Islet of Langerhans (tissue), 1 donor: ENCODE results near the gene AGFG1.
"Not testable (repeated sequence)": the region's sequence is repeated elsewhere in the genome, so short reads cannot be mapped to it uniquely, and the experiment has no call there.

ENCODE experiments used
- FAIRE-seq: peaks from one replicate; lab custom pipeline; 2011; peaks lifted over from hg19 to GRCh38; lab: Jason Lieb, UNC

Gene AGFG1

GRCh38 chr2:227500301-227500630, 28.3 kb downstream of the AGFG1 start:
- no peak for FAIRE-seq

- peak; percentile 81 for FAIRE-seq
Observed at GRCh38 chr2:227503433-227504406, 31.8 kb downstream of the AGFG1 start.

DNA sequence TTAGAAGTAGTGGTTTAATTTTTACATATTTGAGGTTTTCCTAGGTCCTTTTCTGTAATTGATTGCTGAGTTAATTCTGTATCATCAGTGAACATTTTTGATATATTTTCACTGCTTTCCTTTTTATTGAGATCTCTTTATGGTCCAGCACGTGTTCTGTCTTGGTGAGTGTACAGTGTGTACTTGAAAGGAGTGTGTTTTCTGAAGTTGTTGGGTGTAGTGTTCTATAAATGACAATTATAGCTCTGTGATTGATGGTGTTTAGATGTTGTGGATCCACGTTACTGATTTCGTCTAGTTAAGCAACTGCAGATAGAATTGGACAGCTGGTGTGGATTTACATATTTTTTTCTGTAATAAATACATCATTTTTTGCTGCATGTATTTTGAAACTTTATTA, 32.7 kb downstream of the AGFG1 start:
- FAIRE-seq = no peak

GRCh38 chr2:227506456-227506855, 34.5 kb downstream of the AGFG1 start:
- no peak for FAIRE-seq

- FAIRE-seq = no peak
Observed at GRCh38 chr2:227507963-227508362, 36.0 kb downstream of the AGFG1 start.

DNA sequence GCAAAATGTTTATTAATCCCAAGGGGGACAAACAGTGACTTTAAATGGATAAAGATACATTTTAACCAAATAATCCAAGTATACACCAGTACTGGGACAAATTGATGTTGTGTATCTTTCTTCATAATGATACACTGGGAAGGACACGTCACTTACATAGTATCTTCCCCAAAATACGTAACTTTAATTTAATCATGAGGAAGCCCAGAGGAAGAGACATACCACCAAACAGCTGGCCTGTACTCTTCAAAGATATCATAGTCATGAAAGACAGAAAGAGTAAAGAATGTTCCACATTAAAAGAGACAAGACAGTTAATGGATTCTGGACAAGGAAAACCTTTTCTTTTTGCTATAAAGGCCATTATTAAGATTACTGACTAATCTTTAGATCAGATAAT, 37.1 kb downstream of the AGFG1 start:
- FAIRE-seq = peak; percentile 36

DNA sequence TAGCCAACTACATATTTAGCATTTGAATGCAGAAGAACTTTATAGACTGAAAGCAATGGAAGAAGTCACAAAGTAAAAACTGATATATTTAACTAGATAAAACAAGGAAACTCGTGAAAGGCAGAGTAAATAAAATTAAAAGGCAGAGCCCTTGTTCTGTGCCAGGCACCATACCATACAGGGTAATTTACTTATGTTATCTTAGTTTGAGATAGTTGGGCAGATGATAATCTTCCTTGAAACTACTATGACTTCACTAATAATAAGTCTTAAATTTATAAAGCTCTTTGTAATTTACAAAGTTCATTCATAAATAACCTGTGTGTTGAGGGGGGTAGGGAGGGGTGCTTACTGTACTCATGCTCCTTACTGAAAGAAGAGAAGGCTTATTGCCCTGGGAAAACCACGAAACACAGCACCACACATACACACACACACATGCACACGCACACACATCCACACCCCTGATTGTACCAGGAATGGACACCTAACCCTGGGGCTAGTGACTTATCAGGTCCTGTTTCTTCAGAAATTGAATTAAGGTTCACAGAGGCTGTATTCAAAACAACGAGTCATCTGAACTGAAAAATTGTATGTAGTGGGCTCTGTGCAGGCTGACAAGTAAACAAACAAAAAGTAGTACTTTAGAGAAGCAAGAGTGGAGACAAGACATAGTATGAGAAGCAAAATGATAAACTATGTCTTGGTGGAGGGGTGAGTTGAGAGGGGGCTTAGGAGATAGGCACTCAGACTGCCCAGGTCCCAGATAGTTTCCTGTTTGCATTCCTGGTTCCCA, 38.1 kb downstream of the AGFG1 start:
- FAIRE-seq = peak; percentile 53

DNA sequence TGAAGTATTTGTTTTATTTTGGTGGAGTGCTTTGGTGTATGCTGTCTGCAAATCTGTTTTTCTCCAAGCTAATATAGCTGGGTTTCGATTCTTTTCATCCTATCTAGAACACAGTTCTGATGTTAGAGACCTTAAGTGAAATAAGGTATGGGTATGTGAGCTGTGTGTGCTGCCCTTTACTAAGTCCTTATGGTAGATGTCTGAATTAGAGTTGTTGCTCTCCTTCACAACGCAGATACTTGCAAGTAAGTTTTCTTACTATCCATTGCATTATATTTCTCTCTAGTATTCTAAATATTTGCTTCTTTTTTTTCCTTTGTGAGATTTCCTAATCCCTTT, 38.6 kb downstream of the AGFG1 start:
- no peak for FAIRE-seq

GRCh38 chr2:227511239-227511930, 39.4 kb downstream of the AGFG1 start:
- no peak for FAIRE-seq

- no peak for FAIRE-seq
Observed at GRCh38 chr2:227511955-227512354, 40.0 kb downstream of the AGFG1 start.

DNA sequence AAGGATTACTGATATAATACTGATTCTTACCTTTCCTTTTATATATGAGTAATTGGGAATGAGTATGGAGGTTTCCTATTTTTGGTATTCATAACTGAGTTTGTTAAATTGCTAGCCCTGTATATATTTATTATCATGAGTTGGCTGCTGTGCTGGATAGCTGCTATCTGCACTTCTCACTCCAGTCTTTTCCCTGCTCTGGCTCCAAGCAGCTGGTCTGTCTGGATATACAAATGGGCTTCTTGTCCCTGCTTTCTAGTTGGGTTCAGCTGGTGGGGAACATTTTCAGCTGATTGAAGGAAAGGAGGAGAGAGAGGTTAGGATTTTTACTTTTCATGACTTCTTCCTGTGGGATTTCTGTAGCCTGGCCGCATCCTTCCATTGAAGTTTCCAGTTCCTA, 41.2 kb downstream of the AGFG1 start:
- FAIRE-seq = no peak

- no peak for FAIRE-seq
Observed at GRCh38 chr2:227515742-227516141, 43.8 kb downstream of the AGFG1 start.

- no peak for FAIRE-seq
Observed at GRCh38 chr2:227517724-227518123, 45.8 kb downstream of the AGFG1 start.

DNA sequence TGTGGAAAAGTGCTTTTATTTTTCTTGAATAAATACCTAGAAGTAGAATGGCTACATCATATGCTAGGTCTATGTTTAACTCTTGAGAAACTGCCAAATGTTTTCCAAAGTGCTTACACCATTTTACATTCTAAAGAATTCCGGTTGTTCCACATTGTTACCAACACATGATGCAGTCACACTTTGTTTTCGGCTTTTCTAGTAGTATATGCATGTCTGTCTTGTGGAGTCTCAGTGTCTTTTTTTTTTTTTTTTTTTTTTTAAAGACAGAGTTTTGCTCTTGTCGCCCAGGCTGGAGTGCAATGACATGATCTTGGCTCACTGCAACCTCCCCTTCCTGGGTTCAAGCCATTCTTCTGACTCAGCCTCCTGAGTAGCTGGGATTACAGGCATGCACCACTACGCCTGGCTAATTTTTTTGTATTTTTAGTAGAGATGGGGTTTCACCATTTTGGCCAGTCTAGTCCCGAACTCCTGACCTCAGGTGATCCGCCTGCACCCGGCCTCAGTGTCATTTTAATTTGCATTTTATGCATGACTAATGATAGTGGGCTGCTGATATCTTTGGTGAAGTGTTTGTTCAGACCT, 46.4 kb downstream of the AGFG1 start:
- FAIRE-seq = not testable (repeated sequence)

DNA sequence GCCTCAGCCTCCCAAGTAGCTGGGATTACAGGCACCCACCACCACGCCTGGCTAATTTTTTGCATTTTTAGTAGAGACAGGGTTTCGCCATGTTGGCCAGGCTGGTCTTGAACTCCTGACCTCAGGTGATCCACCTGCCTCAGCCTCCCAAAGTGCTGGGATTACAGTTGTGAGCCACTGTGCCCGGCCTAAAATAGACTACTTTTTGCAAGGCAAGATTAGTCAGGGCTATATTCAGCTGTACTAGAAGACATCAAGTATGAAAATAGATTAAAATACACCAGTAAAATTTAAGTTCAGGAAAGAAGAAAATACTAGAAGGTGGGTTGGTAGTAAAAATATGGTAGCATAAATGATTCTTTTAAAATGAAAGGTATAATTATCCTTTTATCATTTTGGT, 49.2 kb downstream of the AGFG1 start:
- FAIRE-seq = not testable (repeated sequence)

GRCh38 chr2:227524665-227525064, 52.7 kb downstream of the AGFG1 start:
- no peak for FAIRE-seq

DNA sequence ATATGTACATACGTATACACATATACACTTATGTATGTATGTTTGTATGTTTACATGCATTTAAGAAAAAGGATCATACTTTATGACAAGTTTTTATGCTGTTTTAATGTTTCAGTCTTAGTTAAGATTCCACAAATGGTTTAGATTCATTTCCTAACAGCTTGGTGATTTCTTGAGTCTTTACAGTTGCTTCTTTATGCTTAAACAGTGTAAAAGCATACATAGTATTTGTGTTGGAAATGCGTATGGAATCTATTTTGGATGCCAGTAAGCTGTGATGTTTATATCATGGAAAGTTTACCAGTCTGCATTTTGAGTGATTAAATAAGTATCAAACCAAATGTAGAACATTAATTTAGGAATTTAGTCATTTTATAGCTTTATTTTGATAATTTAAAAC, 55.4 kb downstream of the AGFG1 start:
- FAIRE-seq = no peak

GRCh38 chr2:227528803-227529202, 56.8 kb downstream of the AGFG1 start:
- no peak for FAIRE-seq

GRCh38 chr2:227529871-227530270, 57.9 kb downstream of the AGFG1 start:
- FAIRE-seq = peak; percentile 64

GRCh38 chr2:227534714-227535113, 62.8 kb downstream of the AGFG1 start:
- no peak for FAIRE-seq

DNA sequence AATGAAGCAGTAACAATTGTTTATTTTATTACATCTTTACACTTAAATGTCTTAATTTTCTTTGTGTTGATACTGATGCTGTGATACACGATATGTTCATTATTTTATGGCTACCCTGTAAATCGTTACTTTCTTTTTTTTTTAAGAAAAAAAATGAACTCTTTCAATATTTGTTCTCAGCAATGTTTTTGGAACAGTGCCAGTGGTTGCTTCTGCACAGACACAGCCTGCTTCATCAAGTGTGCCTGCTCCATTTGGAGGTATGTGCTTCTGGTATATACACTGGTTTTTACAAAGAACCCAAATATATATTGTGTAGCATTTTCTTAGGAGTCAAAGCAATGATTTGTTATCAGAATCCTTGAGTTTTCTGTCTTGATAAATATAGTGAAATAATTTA, 64.5 kb downstream of the AGFG1 start:
- FAIRE-seq = no peak

- FAIRE-seq = no peak
Observed at GRCh38 chr2:227539465-227539956, 67.6 kb downstream of the AGFG1 start.
